ENCODE results near the gene DDAH1. TPM values are rescaled to one million over a fixed set of nuclear protein-coding genes. Genes with fewer than 3 reads are reported as not detected.

DDAH1 gene
- total and polyA plus RNA-seq, 2 donors (not counting 3 experiments of a cell fraction or from before 2014, with no cell fraction given), result 44.0 to 75.2 TPM

- Histone ChIP-seq H3K27me3 (ENCODE audit: control insufficient read depth in 2 of 2, insufficient read depth in 2 of 2, low read length in 2 of 2) (no peaks in the 10 kb centered on the region), H3K9me3 (replicated peaks; ENCODE audit: control insufficient read depth, insufficient read depth, low read length) (no peaks in the 10 kb centered on the region), H3K79me2 (ENCODE audit: control insufficient read depth, insufficient read depth, low read length) (peaks cover 34% of the 10 kb centered on the region), H4K20me1 (replicated peaks; ENCODE audit: control insufficient read depth, extremely low read depth, insufficient read depth, low read length) (no peaks in the 10 kb centered on the region), H3K4me2 (ENCODE audit: insufficient read depth, low read length) (peak overlapping the region; percentile 80), H3K9ac (replicated peaks; ENCODE audit: extremely low read depth, insufficient read depth, low read length) (peak overlapping the region; percentile 87), H3K36me3 (ENCODE audit: control insufficient read depth in 2 of 2, extremely low read depth in 1 of 2, insufficient read depth in 2 of 2, low read length in 2 of 2) (peaks cover 0 to 2% of the 10 kb centered on the region in 2 experiments), H3K9me1 (replicated peaks; ENCODE audit: control insufficient read depth, extremely low read depth, insufficient read depth, low read length) (no peaks in the 10 kb centered on the region), H3K4me3 (replicated peaks in 1 of 3; ENCODE audit: insufficient read depth in 1 of 3, low read depth in 1 of 3, low read length in 3 of 3) (peak overlapping the region in 1 of 3 experiments; percentile 20), H3K4me1 (ENCODE audit: control insufficient read depth, extremely low read depth, insufficient read depth, low read length) (peaks cover 67% of the 10 kb centered on the region), H3K27ac (ENCODE audit: insufficient read depth, low read depth, low read length) (peak overlapping the region; percentile 99), H2AFZ (ENCODE audit: low read depth, low read length) (no peak overlapping the region)
- BruUV-seq (replicated peaks), result no TSS peak
- DNase-seq (ENCODE audit: low read depth, low spot score), result no peak
- ChIA-PET CTCF (interaction anchor here (0.6 to 5.0 kb wide), 42 partner anchors 12 to 351 kb away, joined by 3 to 55 read pairs (median 5); partner anchors contain the start of genes BCL10, CCN1 and DDAH1), POLR2A (interaction anchor here (1.1 to 3.0 kb wide), 11 partner anchors 15 to 240 kb away, joined by 3 to 48 read pairs (median 7); partner anchors contain the start of genes CCN1 and DDAH1)
- TF ChIP-seq JUN (IDR thresholded peaks at IDR 0.05; ENCODE audit: borderline replicate concordance, insufficient read depth, insufficient read length, low read depth) (no peak), FOS (IDR thresholded peaks at IDR 0.05; ENCODE audit: borderline replicate concordance, insufficient read depth, low read length) (no peak), CTCF (IDR thresholded peaks at IDR 0.05; ENCODE audit: extremely low read depth in 1 of 2, insufficient read depth in 1 of 2, low read depth in 1 of 2, low read length in 2 of 2) (peak; percentile 65 to 74), MYC (IDR thresholded peaks at IDR 0.05; ENCODE audit: low read depth, low read length) (no peak), EZH2 (IDR thresholded peaks at IDR 0.05; ENCODE audit: borderline replicate concordance, low read depth, low read length, severe bottlenecking) (no peak), POLR2AphosphoS5 (IDR thresholded peaks at IDR 0.05; ENCODE audit: insufficient read depth, low read depth, low read length) (peak; percentile 43), POLR2A (IDR thresholded peaks at IDR 0.05; ENCODE audit: low read depth, low read length) (peak; percentile 54), MAX (IDR thresholded peaks at IDR 0.05; ENCODE audit: insufficient read depth, insufficient read length) (no peak), GATA2 (IDR thresholded peaks at IDR 0.05; ENCODE audit: insufficient read depth, insufficient read length, low read depth, low read length) (no peak)
- intact Hi-C loops (cut with micrococcal nuclease), result loop anchor here (1.0 kb wide), 11 partner anchors 16 to 348 kb away; partner anchors contain the start of gene BCL10
- dilution Hi-C loops (cut with MboI; ENCODE audit: extremely low pct_ligation_motif_present, low sequenced_read_pairs), result no loop called here
- FAIRE-seq, result no peak
Observed at GRCh38 chr1:85344256-85344694, 120.7 kb downstream of the DDAH1 start.
